ENCODE results near the gene OPRM1. TPM values are rescaled to one million over a fixed set of nuclear protein-coding genes. Genes with fewer than 3 reads are reported as not detected.
A peak's percentile ranks its signal among the peaks of the same experiment; 100 is the strongest.

Gene OPRM1
- total RNA-seq, 1 donor from 2014 or later = not detected

DNA sequence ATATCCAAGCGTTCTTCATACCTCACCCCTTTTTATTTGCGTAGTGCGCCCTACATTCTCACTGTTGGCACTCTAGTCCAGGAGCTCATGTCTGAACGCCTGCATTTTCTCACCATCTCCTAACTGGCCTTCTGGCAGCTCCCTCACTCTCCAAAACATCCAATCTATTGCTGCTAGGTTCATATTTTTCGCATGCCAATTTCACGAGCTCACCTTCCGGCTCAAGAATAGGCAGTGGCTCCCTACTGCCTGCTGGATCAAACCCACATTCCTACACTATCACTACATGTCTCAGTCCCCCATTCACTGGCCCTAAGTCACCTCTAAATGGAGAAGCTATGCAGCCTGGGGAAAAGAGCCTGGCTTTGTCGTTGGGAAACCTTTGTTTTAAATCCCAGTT is 202.5 kb downstream of the OPRM1 start:
- H3K36me3 ChIP-seq (ENCODE audit: control insufficient read depth in 3 of 3, insufficient read depth in 3 of 3, low read length in 3 of 3) = no peaks in the 10 kb centered on the region
- H3K27ac ChIP-seq (ENCODE audit: low read depth, low read length) = no peak overlapping the region
- H3K9me3 ChIP-seq (ENCODE audit: control insufficient read depth in 3 of 3, low read length in 3 of 3) = no peaks in the 10 kb centered on the region
- no peaks in the 10 kb centered on the region for H3K27me3 ChIP-seq (ENCODE audit: control insufficient read depth in 3 of 3, insufficient read depth in 3 of 3, low read length in 3 of 3)
- H3K4me1 ChIP-seq (ENCODE audit: control insufficient read depth in 3 of 3, insufficient read depth in 3 of 3, low read length in 3 of 3) = no peaks in the 10 kb centered on the region
- H3K4me3 ChIP-seq (ENCODE audit: low read length in 3 of 3) = no peak overlapping the region
- H3K9ac ChIP-seq (ENCODE audit: low read depth in 1 of 3, low read length in 3 of 3) = no peak overlapping the region

DNA sequence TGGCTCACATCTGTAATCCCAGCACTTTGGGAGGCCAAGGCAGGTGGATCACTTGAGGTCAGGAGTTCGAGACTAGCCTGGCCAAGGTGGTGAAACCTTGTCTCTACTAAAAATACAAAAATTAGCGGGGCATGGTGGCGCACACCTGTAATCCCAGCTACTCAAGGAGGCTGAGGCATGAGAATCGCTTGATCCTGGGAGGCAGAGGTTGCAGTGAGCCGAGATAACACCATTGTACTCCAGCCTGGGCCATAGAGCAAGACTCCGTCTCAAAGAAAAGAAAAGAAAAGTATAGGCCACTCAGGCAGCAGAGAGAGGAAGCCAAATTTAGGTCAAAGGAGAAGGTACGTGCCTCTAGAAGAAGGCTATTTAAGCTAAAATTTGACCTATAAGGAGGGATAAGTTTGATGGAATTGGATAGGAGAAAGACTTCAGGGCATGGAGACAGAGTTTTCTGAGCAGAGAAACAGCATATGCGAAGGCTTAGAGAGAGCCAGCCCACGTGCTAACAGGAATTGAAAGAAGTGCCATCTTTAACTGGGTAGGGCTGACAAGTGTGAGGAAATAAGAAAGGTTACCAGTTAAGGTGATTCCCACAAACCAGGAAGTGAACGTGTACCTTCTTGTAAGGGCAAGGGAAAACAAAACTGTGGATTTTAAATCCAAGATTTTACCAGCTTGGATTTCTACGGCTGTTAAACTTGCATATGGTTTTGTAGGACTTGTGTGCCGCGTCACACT is 203.7 kb downstream of the OPRM1 start:
- H3K9me3 ChIP-seq (ENCODE audit: control insufficient read depth in 3 of 3, low read length in 3 of 3) = no peaks in the 10 kb centered on the region
- H3K27ac ChIP-seq (ENCODE audit: low read depth, low read length) = no peak overlapping the region
- H3K4me1 ChIP-seq (ENCODE audit: control insufficient read depth in 3 of 3, insufficient read depth in 3 of 3, low read length in 3 of 3) = no peaks in the 10 kb centered on the region
- H3K9ac ChIP-seq (ENCODE audit: low read depth in 1 of 3, low read length in 3 of 3) = no peak overlapping the region
- no peaks in the 10 kb centered on the region for H3K27me3 ChIP-seq (ENCODE audit: control insufficient read depth in 3 of 3, insufficient read depth in 3 of 3, low read length in 3 of 3)
- H3K4me3 ChIP-seq (ENCODE audit: low read length in 3 of 3) = no peak overlapping the region
- no peaks in the 10 kb centered on the region for H3K36me3 ChIP-seq (ENCODE audit: control insufficient read depth in 3 of 3, insufficient read depth in 3 of 3, low read length in 3 of 3)

DNA sequence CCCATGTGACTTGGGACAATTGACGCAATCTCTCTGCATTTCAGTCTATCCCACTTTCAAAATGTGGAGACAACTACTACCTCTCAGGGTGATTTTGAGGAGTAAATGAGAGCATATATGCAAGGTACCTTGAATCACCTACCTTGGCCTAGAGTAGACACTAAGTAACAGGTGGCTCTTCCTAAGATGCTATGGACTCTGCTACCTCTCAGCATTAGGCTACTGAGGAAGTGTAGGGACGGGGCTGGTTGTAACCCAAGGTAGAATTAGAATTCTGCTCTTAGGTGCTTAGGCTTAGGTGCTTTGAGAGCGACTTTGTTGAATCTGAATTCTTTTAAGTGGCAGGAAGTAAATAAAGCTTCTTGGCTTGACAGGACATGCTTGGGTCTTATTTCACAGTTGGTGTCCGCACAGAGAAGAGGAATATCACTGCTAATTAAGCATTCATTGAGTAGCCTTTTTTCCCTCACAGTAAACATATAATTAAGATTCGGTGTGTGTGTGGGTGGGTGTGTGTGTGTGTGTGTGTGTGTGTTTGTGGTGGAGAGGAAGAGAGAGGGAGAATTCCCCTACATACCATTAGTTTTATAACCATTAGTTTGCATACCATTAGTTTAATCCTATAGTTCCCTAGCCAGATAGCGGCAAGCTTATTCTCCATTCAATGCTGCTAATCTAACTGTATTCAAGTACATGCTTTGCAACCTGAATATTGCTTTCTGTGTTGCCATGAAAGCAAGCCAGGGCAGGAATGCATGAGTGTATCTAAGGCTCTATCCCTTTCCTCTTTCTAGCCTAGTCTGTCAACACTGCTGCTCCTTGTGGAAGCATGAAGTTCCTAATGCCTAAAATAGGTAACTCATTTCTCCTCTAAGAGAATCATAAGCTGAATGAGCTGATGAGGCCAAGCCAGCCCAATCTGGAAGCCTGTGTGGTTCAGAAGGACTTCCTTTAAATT is 205.0 kb downstream of the OPRM1 start:
- no peak overlapping the region for H3K4me3 ChIP-seq (ENCODE audit: low read length in 3 of 3)

DNA sequence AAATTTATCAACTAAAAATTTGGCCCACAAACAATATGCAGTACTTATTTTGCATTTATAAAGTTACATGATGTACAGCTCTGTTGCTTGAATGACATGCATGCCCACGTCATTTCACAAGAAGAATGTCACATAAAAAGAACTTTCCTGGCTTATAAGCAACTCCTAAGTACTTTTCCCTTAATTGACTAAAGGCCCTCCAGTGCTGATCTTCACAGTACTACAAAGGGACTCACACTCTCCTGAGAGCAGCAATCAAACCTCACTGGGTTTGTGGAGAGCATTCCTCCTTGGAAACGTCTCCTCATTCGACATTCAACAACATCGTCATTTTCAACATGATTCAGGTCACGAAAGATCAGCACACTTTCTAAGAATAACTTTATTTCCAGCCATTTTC is 206.5 kb downstream of the OPRM1 start:
- no peaks in the 10 kb centered on the region for H3K9me3 ChIP-seq (ENCODE audit: control insufficient read depth in 3 of 3, low read length in 3 of 3)
- no peaks in the 10 kb centered on the region for H3K36me3 ChIP-seq (ENCODE audit: control insufficient read depth in 3 of 3, insufficient read depth in 3 of 3, low read length in 3 of 3)
- no peak overlapping the region for H3K27ac ChIP-seq (ENCODE audit: low read depth, low read length)
- H3K9ac ChIP-seq (ENCODE audit: low read depth in 1 of 3, low read length in 3 of 3) = no peak overlapping the region
- H3K27me3 ChIP-seq (ENCODE audit: control insufficient read depth in 3 of 3, insufficient read depth in 3 of 3, low read length in 3 of 3) = no peaks in the 10 kb centered on the region
- no peaks in the 10 kb centered on the region for H3K4me1 ChIP-seq (ENCODE audit: control insufficient read depth in 3 of 3, insufficient read depth in 3 of 3, low read length in 3 of 3)
- no peak overlapping the region for H3K4me3 ChIP-seq (ENCODE audit: low read length in 3 of 3)

More for the DNA sequence above, 205.0 kb downstream of the OPRM1 start:
- Histone ChIP-seq H3K9ac (ENCODE audit: low read depth in 1 of 3, low read length in 3 of 3) (no peak overlapping the region), H3K4me1 (ENCODE audit: control insufficient read depth in 3 of 3, insufficient read depth in 3 of 3, low read length in 3 of 3) (no peaks in the 10 kb centered on the region), H3K27ac (ENCODE audit: low read depth, low read length) (no peak overlapping the region), H3K27me3 (ENCODE audit: control insufficient read depth in 3 of 3, insufficient read depth in 3 of 3, low read length in 3 of 3) (no peaks in the 10 kb centered on the region), H3K36me3 (ENCODE audit: control insufficient read depth in 3 of 3, insufficient read depth in 3 of 3, low read length in 3 of 3) (no peaks in the 10 kb centered on the region), H3K9me3 (ENCODE audit: control insufficient read depth in 3 of 3, low read length in 3 of 3) (no peaks in the 10 kb centered on the region)

DNA sequence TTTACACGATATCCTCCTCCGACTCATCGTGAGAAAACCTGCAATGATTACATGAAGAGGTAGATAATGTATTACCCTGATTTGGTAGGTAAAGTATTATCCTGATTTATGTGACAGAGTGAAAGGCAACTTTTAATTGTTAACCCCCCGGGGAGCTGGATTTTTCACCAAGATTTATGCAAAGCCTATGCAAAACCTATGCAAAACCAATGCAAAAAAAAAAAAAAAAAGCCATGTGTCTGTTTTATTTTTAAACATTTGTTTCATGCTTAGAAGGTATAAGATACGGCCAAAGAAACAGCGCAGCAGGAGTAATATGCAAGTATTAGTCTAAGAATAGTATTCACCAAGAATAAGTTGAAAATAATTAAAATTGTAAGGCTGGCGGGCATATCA is 207.7 kb downstream of the OPRM1 start:
- Histone ChIP-seq H3K4me1 (ENCODE audit: control insufficient read depth in 3 of 3, insufficient read depth in 3 of 3, low read length in 3 of 3) (no peaks in the 10 kb centered on the region), H3K27me3 (ENCODE audit: control insufficient read depth in 3 of 3, insufficient read depth in 3 of 3, low read length in 3 of 3) (no peaks in the 10 kb centered on the region), H3K36me3 (ENCODE audit: control insufficient read depth in 3 of 3, insufficient read depth in 3 of 3, low read length in 3 of 3) (no peaks in the 10 kb centered on the region), H3K4me3 (ENCODE audit: low read length in 3 of 3) (no peak overlapping the region), H3K9ac (ENCODE audit: low read depth in 1 of 3, low read length in 3 of 3) (no peak overlapping the region), H3K9me3 (ENCODE audit: control insufficient read depth in 3 of 3, low read length in 3 of 3) (no peaks in the 10 kb centered on the region), H3K27ac (ENCODE audit: low read depth, low read length) (no peak overlapping the region)

DNA sequence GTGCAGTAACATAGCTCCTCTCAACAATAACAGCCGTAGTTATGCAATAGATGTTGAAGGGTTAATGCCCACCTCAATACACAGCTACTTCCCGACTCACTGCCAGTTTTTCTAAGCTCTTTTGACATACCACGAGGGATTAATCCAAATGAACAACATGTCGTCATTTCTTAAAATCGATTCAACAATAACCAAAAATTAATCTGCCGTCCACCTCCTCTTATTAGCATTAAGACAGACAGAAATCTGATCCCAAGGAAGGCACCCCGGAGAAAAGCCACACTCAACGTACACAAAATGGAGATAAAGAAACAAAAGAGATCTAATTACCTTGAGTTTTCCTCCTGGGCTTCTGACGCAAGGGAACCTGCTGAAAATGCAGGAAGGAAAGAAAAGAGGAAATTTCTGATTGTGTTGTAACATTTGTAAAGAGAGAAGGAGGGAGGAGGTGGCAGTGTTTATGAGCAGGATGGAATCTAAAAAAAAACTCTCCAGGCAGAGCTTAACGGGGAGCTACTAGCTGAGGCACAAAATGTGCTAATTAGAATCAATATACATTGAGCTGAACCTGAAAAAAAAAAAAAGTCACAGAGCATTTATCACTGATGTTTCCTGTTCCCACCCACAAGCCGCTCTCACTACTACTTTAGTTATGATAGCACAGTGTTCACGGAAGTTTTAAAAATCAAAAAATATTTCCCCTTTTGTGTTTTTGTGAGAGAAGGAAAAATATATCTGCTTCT is 208.2 kb downstream of the OPRM1 start:
- Histone ChIP-seq H3K9ac (ENCODE audit: low read depth in 1 of 3, low read length in 3 of 3) (no peak overlapping the region), H3K9me3 (ENCODE audit: control insufficient read depth in 3 of 3, low read length in 3 of 3) (no peaks in the 10 kb centered on the region), H3K27ac (ENCODE audit: low read depth, low read length) (no peak overlapping the region), H3K27me3 (ENCODE audit: control insufficient read depth in 3 of 3, insufficient read depth in 3 of 3, low read length in 3 of 3) (no peaks in the 10 kb centered on the region), H3K4me1 (ENCODE audit: control insufficient read depth in 3 of 3, insufficient read depth in 3 of 3, low read length in 3 of 3) (no peaks in the 10 kb centered on the region), H3K36me3 (ENCODE audit: control insufficient read depth in 3 of 3, insufficient read depth in 3 of 3, low read length in 3 of 3) (no peaks in the 10 kb centered on the region), H3K4me3 (ENCODE audit: low read length in 3 of 3) (peak overlapping the region in 1 of 3 donors; percentile 17)

DNA sequence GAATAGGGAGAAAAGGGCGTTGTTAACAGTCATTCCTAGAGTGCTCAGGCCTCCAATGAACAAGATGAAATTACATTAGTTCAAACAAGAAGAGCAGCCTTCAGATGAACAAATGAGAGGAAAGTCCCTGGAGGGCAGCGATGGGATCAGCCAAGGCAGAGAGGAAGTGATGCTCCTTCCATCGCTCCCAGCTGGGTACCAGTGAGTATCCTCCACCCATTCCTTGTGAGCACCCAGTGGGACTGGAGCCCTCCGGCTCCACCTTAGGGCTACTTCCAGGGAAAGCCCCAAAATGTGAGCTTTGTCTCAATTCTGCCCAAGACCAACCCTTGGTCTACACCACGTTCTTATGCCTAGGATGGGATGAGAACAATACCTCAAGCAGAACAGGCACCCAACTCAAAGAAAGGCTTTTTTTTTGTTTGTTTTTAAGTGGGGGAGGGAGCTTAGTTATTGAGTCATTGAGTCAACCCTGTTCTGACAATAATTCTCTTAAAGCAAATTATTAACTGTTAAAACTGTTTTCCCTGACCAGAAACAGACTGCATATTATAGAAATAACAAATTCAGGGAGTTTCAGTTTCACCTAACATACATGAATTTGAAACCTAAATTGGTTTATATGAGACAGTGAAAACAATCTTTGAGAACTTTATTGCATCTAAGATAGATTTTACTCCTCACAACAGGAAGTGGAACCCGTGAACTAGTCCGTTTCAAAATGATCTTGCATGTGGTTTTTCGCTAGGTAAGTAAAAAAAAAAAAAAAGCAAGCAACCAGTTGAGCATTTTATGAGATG is 210.7 kb downstream of the OPRM1 start:
- Histone ChIP-seq H3K27ac (ENCODE audit: low read depth, low read length) (no peak overlapping the region), H3K4me3 (ENCODE audit: low read length in 3 of 3) (no peak overlapping the region), H3K9me3 (ENCODE audit: control insufficient read depth in 3 of 3, low read length in 3 of 3) (no peaks in the 10 kb centered on the region), H3K9ac (ENCODE audit: low read depth in 1 of 3, low read length in 3 of 3) (no peak overlapping the region), H3K36me3 (ENCODE audit: control insufficient read depth in 3 of 3, insufficient read depth in 3 of 3, low read length in 3 of 3) (no peaks in the 10 kb centered on the region), H3K27me3 (ENCODE audit: control insufficient read depth in 3 of 3, insufficient read depth in 3 of 3, low read length in 3 of 3) (no peaks in the 10 kb centered on the region), H3K4me1 (ENCODE audit: control insufficient read depth in 3 of 3, insufficient read depth in 3 of 3, low read length in 3 of 3) (no peaks in the 10 kb centered on the region)

DNA sequence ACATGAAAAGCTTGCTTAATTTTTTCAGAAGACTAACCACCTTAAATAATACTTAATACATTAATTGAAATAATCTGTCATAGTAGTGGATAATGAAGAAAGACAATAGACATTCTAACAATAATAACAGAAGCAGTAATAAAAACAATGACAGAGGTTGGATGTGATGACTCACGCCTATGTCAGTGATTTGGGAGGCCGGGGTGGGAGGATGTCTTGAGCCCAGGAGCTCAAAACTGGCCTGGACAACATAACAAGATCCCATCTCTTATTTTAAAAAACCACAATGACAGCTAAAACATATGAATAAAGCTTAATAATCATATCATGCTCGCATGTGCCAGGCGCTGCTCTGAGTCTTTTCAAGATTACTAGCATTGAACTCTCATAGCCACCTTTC is 212.1 kb downstream of the OPRM1 start:
- Histone ChIP-seq H3K27ac (ENCODE audit: low read depth, low read length) (no peak overlapping the region), H3K9ac (ENCODE audit: low read depth in 1 of 3, low read length in 3 of 3) (no peak overlapping the region), H3K4me3 (ENCODE audit: low read length in 3 of 3) (no peak overlapping the region), H3K9me3 (ENCODE audit: control insufficient read depth in 3 of 3, low read length in 3 of 3) (no peaks in the 10 kb centered on the region), H3K27me3 (ENCODE audit: control insufficient read depth in 3 of 3, insufficient read depth in 3 of 3, low read length in 3 of 3) (no peaks in the 10 kb centered on the region), H3K4me1 (ENCODE audit: control insufficient read depth in 3 of 3, insufficient read depth in 3 of 3, low read length in 3 of 3) (no peaks in the 10 kb centered on the region), H3K36me3 (ENCODE audit: control insufficient read depth in 3 of 3, insufficient read depth in 3 of 3, low read length in 3 of 3) (no peaks in the 10 kb centered on the region)

DNA sequence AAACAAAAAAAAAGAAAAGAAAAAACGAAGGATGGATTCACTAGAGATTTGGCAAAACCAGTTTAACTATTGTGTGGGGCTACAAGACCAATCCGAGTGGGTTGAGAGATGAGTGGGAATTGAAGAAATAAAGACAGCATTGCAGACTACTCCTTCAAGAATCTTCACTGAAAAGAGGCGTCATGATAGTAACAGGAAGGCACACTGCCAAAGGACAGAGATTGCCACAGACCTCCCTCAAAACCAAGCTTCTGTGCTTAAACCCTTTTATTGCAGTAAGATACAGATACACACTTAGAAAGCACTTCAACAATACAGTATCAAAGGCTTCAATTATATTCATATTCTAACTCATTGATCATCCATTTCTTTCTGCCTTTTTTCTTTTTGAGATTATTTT is 213.6 kb downstream of the OPRM1 start:
- Histone ChIP-seq H3K9me3 (ENCODE audit: control insufficient read depth in 3 of 3, low read length in 3 of 3) (no peaks in the 10 kb centered on the region), H3K27me3 (ENCODE audit: control insufficient read depth in 3 of 3, insufficient read depth in 3 of 3, low read length in 3 of 3) (no peaks in the 10 kb centered on the region), H3K4me1 (ENCODE audit: control insufficient read depth in 3 of 3, insufficient read depth in 3 of 3, low read length in 3 of 3) (no peaks in the 10 kb centered on the region), H3K36me3 (ENCODE audit: control insufficient read depth in 3 of 3, insufficient read depth in 3 of 3, low read length in 3 of 3) (no peaks in the 10 kb centered on the region), H3K27ac (ENCODE audit: low read depth, low read length) (no peak overlapping the region), H3K9ac (ENCODE audit: low read depth in 1 of 3, low read length in 3 of 3) (no peak overlapping the region), H3K4me3 (ENCODE audit: low read length in 3 of 3) (no peak overlapping the region)

Measured in skeletal muscle tissue (tissue), 4 donors.